Endothelial cell of umbilical vein (primary cell): Measurements from ENCODE around the gene ARHGDIA. TPM values are rescaled to one million over a fixed set of nuclear protein-coding genes. Genes with fewer than 3 reads are reported as not detected.

ENCODE experiments used
- BruUV-seq: library from RNA; stranded (reverse); fragments of 400-500 nt; replicated peaks from 2 replicates; lab custom pipeline; 2021; lab: Mats Ljungman, UMichigan
- CTCF ChIA-PET: fragments of 300-600, 350-600 bp; sonication (Branson Sonifier 250); formaldehyde crosslinking; loops from one replicate; lab custom pipeline; 2021; ENCODE audit warnings: antibody characterized with exemption, inconsistent platforms; lab: Charles Lee
- POLR2A ChIA-PET: fragments of 300-600, 350-600 bp; sonication (Branson Sonifier 250); formaldehyde crosslinking; loops from one replicate; lab custom pipeline; 2021; ENCODE audit warnings: antibody characterized with exemption, inconsistent platforms; lab: Charles Lee
- DNase-seq: peaks from one replicate; pipeline ENCODE4 v3.0.0-alpha.2; 2011; ENCODE audit warnings: low read depth, low spot score
- FAIRE-seq: peaks from 2 replicates; lab custom pipeline; 2011; peaks lifted over from hg19 to GRCh38; lab: Jason Lieb, UNC
- H2AFZ ChIP-seq: 2 replicates; pipeline ENCODE4 v1.6.0; 2012; ENCODE audit warnings: low read depth, low read length, control low read depth, inconsistent platforms
- H3K27ac ChIP-seq: 2 replicates; pipeline ENCODE4 v1.5.1; 2011; ENCODE audit warnings: low read depth, mild to moderate bottlenecking, control low read depth, low read length, moderate library complexity; ENCODE audit not compliant: insufficient read depth
- H3K27me3 ChIP-seq, 2 experiments: 2 replicates each; pipeline versions ENCODE4 v1.6.0 to v1.6.1; 2011; ENCODE audit warnings: low read length in 2 of 2, mixed read lengths in 1 of 2; ENCODE audit not compliant: control insufficient read depth in 2 of 2, insufficient read depth in 2 of 2
- H3K36me3 ChIP-seq, 2 experiments: 2 replicates in 1 of 2; 3 replicates in 1 of 2; pipeline ENCODE4 v1.5.1; 2011; ENCODE audit warnings: low read length in 2 of 2, mild to moderate bottlenecking in 1 of 2, moderate library complexity in 1 of 2; ENCODE audit not compliant: control insufficient read depth in 2 of 2, insufficient read depth in 2 of 2; ENCODE audit errors: extremely low read depth in 1 of 2
- H3K4me1 ChIP-seq: 3 replicates; pipeline ENCODE4 v1.5.1; 2011; ENCODE audit warnings: mild to moderate bottlenecking, low read length; ENCODE audit not compliant: control insufficient read depth, insufficient read depth; ENCODE audit errors: extremely low read depth
- H3K4me2 ChIP-seq: 2 replicates; pipeline ENCODE4 v1.6.1; 2011; ENCODE audit warnings: low read length, control low read depth, mixed read lengths; ENCODE audit not compliant: insufficient read depth
- H3K4me3 ChIP-seq, 3 experiments: fragments of 200-600 bp in 1 of 3; sonication (generic), shearing (Covaris generic) in 1 of 3; replicated peaks in 1 of 3; 2 replicates each; pipeline ENCODE4 v1.5.1; 2011 to 2016; ENCODE audit warnings: control low read depth in 3 of 3, low read length in 3 of 3, mild to moderate bottlenecking in 2 of 3, inconsistent platforms in 1 of 3, low read depth in 1 of 3, moderate library complexity in 1 of 3; ENCODE audit not compliant: insufficient read depth in 1 of 3
- H3K79me2 ChIP-seq: 2 replicates; pipeline ENCODE4 v1.6.0; 2012; ENCODE audit warnings: low read length, inconsistent platforms; ENCODE audit not compliant: control insufficient read depth, insufficient read depth
- H3K9ac ChIP-seq: replicated peaks from 2 replicates; pipeline ENCODE3; 2011; ENCODE audit warnings: low read length, control low read depth; ENCODE audit not compliant: insufficient read depth; ENCODE audit errors: extremely low read depth
- H3K9me1 ChIP-seq: replicated peaks from 3 replicates; pipeline ENCODE4 v1.6.0; 2011; ENCODE audit warnings: mild to moderate bottlenecking, low read length; ENCODE audit not compliant: control insufficient read depth, insufficient read depth; ENCODE audit errors: extremely low read depth
- H3K9me3 ChIP-seq: replicated peaks from 2 replicates; pipeline ENCODE4 v1.5.1; 2012; ENCODE audit warnings: low read length, inconsistent platforms; ENCODE audit not compliant: control insufficient read depth, insufficient read depth
- H4K20me1 ChIP-seq: replicated peaks from 2 replicates; pipeline ENCODE3; 2011; ENCODE audit warnings: mild to moderate bottlenecking, low read length; ENCODE audit not compliant: control insufficient read depth, insufficient read depth; ENCODE audit errors: extremely low read depth
- CTCF ChIP-seq, 2 donors: IDR thresholded peaks; 1 replicate in 1 of 2; 2 replicates in 1 of 2; pipeline ENCODE4 v1.5.1; 2011; ENCODE audit warnings: low read length in 2 of 2, mild to moderate bottlenecking in 2 of 2, moderate library complexity in 2 of 2, control low read depth in 1 of 2, inconsistent platforms in 1 of 2, low read depth in 1 of 2; ENCODE audit not compliant: insufficient read depth in 1 of 2; ENCODE audit errors: extremely low read depth in 1 of 2
- EZH2 ChIP-seq: IDR thresholded peaks from 2 replicates; pipeline ENCODE4 v1.6.1; 2012; ENCODE audit warnings: borderline replicate concordance, low read depth, mild to moderate bottlenecking, moderate library complexity, low read length, inconsistent platforms; ENCODE audit not compliant: severe bottlenecking
- FOS ChIP-seq: IDR thresholded peaks from 2 replicates; pipeline ENCODE4 v1.6.1; 2011; ENCODE audit warnings: mild to moderate bottlenecking, low read length, moderate library complexity, borderline replicate concordance; ENCODE audit not compliant: insufficient read depth
- GATA2 ChIP-seq: IDR thresholded peaks from 2 replicates; pipeline ENCODE4 v1.7.0; 2011; ENCODE audit warnings: low read depth, mild to moderate bottlenecking, moderate library complexity, mixed read lengths, low read length; ENCODE audit not compliant: insufficient read length, insufficient read depth
- JUN ChIP-seq: IDR thresholded peaks from 2 replicates; pipeline ENCODE4 v1.6.1; 2011; ENCODE audit warnings: borderline replicate concordance, low read depth; ENCODE audit not compliant: insufficient read length, insufficient read depth
- MAX ChIP-seq: IDR thresholded peaks from 2 replicates; pipeline ENCODE4 v1.6.1; 2011; ENCODE audit not compliant: insufficient read depth, insufficient read length
- MYC ChIP-seq: IDR thresholded peaks from one replicate; pipeline ENCODE4 v1.6.1; 2011; ENCODE audit warnings: mild to moderate bottlenecking, low read depth, low read length
- POLR2A ChIP-seq: IDR thresholded peaks from 2 replicates; pipeline ENCODE4 v1.6.1; 2012; ENCODE audit warnings: low read depth, mild to moderate bottlenecking, control low read depth, low read length
- POLR2AphosphoS5 ChIP-seq: IDR thresholded peaks from 2 replicates; pipeline ENCODE4 v1.6.1; 2012; ENCODE audit warnings: low read depth, mild to moderate bottlenecking, control low read depth, low read length, moderate library complexity; ENCODE audit not compliant: insufficient read depth
- dilution Hi-C: fragments of 300-500 bp; cut with MboI; formaldehyde crosslinking; loops from one replicate; pipeline ENCODE4 v1.15.0; 2019; ENCODE audit warnings: low sequenced_read_pairs; ENCODE audit not compliant: extremely low pct_ligation_motif_present
- intact Hi-C: fragments of 100-400 bp; cut with micrococcal nuclease; formaldehyde crosslinking; loops from one replicate; pipeline ENCODE4 v1.10.0; 2022
- polyA plus RNA-seq, 4 experiments: library from polyadenylated mRNA; depleted of rRNA in 3 of 4; stranded (reverse) in 3 of 4; unstranded in 1 of 4; fragments of >200 nt; gene quantifications; 2 replicates each; pipeline versions ENCODE4 v1.2.1 to v1.2.3, GENCODE V29; 2011 to 2012; ENCODE audit warnings: missing spikeins in 1 of 4
- total RNA-seq: library from RNA; stranded (reverse); gene quantifications from 2 replicates; pipeline ENCODE4 v1.2.3, GENCODE V29; 2021

ARHGDIA gene
- total and polyA plus RNA-seq, 2 donors (not counting 3 experiments of a cell fraction or from before 2014, with no cell fraction given): 358 to 645 TPM

GRCh38 chr17:81901167-81902022 lies 30.3 kb upstream of the ARHGDIA start:
- peak overlapping the region; percentile 19 for H3K4me2 ChIP-seq
- no peaks in the 10 kb centered on the region for H3K9me1 ChIP-seq
- peaks cover 2 to 9% of the 10 kb centered on the region in 2 experiments for H3K36me3 ChIP-seq
- POLR2A ChIA-PET: no interaction called here
- H3K79me2 ChIP-seq: no peaks in the 10 kb centered on the region
- no peak overlapping the region for H3K27ac ChIP-seq
- H3K4me3 ChIP-seq: peak overlapping the region in 1 of 3 experiments; percentile 3
- TF ChIP-seq CTCF (IDR thresholded peaks at IDR 0.05; ENCODE audit: extremely low read depth in 1 of 2, insufficient read depth in 1 of 2, low read depth in 1 of 2, low read length in 2 of 2) (no peak), MAX (no peak), EZH2 (no peak), FOS (no peak), JUN (no peak), GATA2 (no peak), POLR2A (no peak), POLR2AphosphoS5 (no peak), MYC (no peak)
- H3K9ac ChIP-seq: no peak overlapping the region
- FAIRE-seq (no peak), DNase-seq (no peak)
- peaks cover 3% of the 10 kb centered on the region for H3K4me1 ChIP-seq
- dilution Hi-C loops: no loop called here
- intact Hi-C loops: no loop called here
- no peaks in the 10 kb centered on the region for H3K9me3 ChIP-seq
- H3K27me3 ChIP-seq: no peaks in the 10 kb centered on the region
- CTCF ChIA-PET: interaction anchor here (0.7 kb wide), 1 partner anchor 9 kb away, joined by 3 read pairs; no protein-coding TSS in a partner anchor
- no peaks in the 10 kb centered on the region for H4K20me1 ChIP-seq
- H2AFZ ChIP-seq: no peak overlapping the region
- BruUV-seq: TSS peak; percentile 18
